ACC112 (cell line): ENCODE results near the gene SLIT3.

ENCODE experiments used
- H2AFZ ChIP-seq: fragments of 200-600 bp; sonication (generic); one replicate; pipeline ENCODE4 v1.6.0; 2017; ENCODE audit warnings: antibody characterized with exemption, low read length; ENCODE audit not compliant: unreplicated experiment
- H3K27ac ChIP-seq: fragments of 200-600 bp; sonication (generic); 2 replicates; pipeline ENCODE4 v1.5.1; 2014; ENCODE audit warnings: low read depth, mild to moderate bottlenecking, antibody characterized with exemption, low read length, moderate library complexity
- H3K27me3 ChIP-seq: fragments of 200-600 bp; sonication (generic); 2 replicates; pipeline ENCODE4 v1.6.1; 2014; ENCODE audit warnings: mild to moderate bottlenecking, antibody characterized with exemption, low read length, moderate library complexity, mixed read lengths; ENCODE audit not compliant: insufficient read depth
- H3K36me3 ChIP-seq: fragments of 200-600 bp; sonication (generic); 2 replicates; pipeline ENCODE4 v1.6.1; 2016; ENCODE audit warnings: mild to moderate bottlenecking, antibody characterized with exemption, low read length, moderate library complexity, mixed read lengths; ENCODE audit not compliant: insufficient read depth
- H3K4me1 ChIP-seq: fragments of 200-600 bp; sonication (generic); one replicate; pipeline ENCODE4 v1.6.1; 2016; ENCODE audit warnings: low read length, mixed read lengths; ENCODE audit not compliant: insufficient read depth, unreplicated experiment, control insufficient read depth
- H3K4me3 ChIP-seq: fragments of 200-600 bp; sonication (generic); 2 replicates; pipeline ENCODE4 v1.5.1; 2014; ENCODE audit warnings: mild to moderate bottlenecking, low read depth, low read length
- H3K79me2 ChIP-seq: fragments of 200-600 bp; sonication (generic); one replicate; pipeline ENCODE4 v1.6.0; 2016; ENCODE audit warnings: low read length; ENCODE audit not compliant: control insufficient read depth, unreplicated experiment, insufficient read depth

The SLIT3 gene

GRCh38 chr5:168820874-168821273, 480.1 kb downstream of the SLIT3 start:
- Histone ChIP-seq H3K4me3 (no peak overlapping the region), H3K4me1 (peaks cover 17% of the 10 kb centered on the region), H2AFZ (no peak overlapping the region), H3K36me3 (no peaks in the 10 kb centered on the region), H3K27me3 (no peaks in the 10 kb centered on the region), H3K27ac (no peak overlapping the region), H3K79me2 (no peaks in the 10 kb centered on the region)

DNA sequence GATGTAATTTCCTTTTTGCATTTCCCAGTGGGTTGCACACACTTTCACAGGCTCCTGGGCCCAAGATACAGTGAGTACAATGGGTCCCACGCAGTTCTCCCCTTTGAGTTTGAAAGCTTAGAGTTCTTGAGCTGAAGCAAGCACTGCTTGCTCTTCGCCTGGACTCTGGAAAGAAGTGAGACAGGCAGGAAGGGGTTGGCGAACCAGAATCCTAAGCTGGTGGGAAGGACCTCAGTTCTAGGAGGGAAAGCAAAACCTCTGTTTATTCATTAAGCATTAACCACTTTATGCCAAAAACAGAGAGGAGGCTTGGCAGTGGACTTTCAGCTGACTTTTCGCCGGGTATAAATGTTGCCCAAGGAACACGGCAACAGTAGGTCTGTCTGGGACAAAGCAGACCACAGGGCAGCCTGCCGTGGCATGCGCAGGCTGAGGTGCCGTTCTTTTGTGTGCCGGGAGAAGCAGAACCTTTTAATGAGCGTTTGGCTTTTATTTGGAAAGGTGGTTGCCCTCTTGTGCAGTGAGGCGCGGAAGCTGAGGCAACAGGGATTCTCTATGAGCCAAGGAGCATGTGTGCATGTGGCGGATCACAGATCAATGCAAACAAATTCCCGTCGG, 481.8 kb downstream of the SLIT3 start:
- H3K4me1 ChIP-seq: peaks cover 17% of the 10 kb centered on the region

GRCh38 chr5:168818558-168818957, 482.4 kb downstream of the SLIT3 start:
- peaks cover 17% of the 10 kb centered on the region for H3K4me1 ChIP-seq
- H3K27me3 ChIP-seq: no peaks in the 10 kb centered on the region
- no peak overlapping the region for H3K27ac ChIP-seq

More for the DNA sequence above, 481.8 kb downstream of the SLIT3 start:
- no peak overlapping the region for H3K27ac ChIP-seq
- H3K27me3 ChIP-seq: no peaks in the 10 kb centered on the region
- H3K79me2 ChIP-seq: no peaks in the 10 kb centered on the region
- no peaks in the 10 kb centered on the region for H3K36me3 ChIP-seq
- H2AFZ ChIP-seq: no peak overlapping the region
- no peak overlapping the region for H3K4me3 ChIP-seq

GRCh38 chr5:168817591-168817990, 483.3 kb downstream of the SLIT3 start:
- Histone ChIP-seq H3K4me3 (no peak overlapping the region), H3K79me2 (no peaks in the 10 kb centered on the region), H3K27me3 (no peaks in the 10 kb centered on the region), H3K36me3 (no peaks in the 10 kb centered on the region), H2AFZ (no peak overlapping the region), H3K27ac (no peak overlapping the region), H3K4me1 (peaks cover 7% of the 10 kb centered on the region)

More at GRCh38 chr5:168818558-168818957, 482.4 kb downstream of the SLIT3 start:
- no peaks in the 10 kb centered on the region for H3K36me3 ChIP-seq
- H3K4me3 ChIP-seq: no peak overlapping the region
- H3K79me2 ChIP-seq: no peaks in the 10 kb centered on the region
- no peak overlapping the region for H2AFZ ChIP-seq

DNA sequence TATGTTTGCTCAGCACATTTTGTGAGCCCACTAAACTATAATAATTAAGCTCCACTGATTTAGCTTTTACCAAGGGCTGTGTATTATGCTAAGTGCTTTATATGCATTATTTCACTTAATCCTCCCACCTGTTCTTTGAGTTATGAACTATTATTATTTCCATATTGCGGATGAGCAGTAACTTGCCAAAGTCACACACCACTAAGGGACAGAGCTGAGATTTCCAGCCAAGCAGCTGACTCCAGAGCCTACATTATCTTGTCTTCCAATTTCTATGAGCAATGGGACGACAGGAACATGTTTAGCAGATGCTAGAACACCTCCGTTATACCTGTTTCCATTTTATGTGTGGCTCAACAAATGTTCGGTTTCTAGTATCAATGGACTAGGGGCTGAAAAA, 484.3 kb downstream of the SLIT3 start:
- no peaks in the 10 kb centered on the region for H3K27me3 ChIP-seq
- H3K4me1 ChIP-seq: no peaks in the 10 kb centered on the region
- no peaks in the 10 kb centered on the region for H3K79me2 ChIP-seq
- H2AFZ ChIP-seq: no peak overlapping the region
- no peak overlapping the region for H3K4me3 ChIP-seq
- no peak overlapping the region for H3K27ac ChIP-seq
- H3K36me3 ChIP-seq: no peaks in the 10 kb centered on the region

GRCh38 chr5:168813184-168813968, 487.6 kb downstream of the SLIT3 start:
- Histone ChIP-seq H2AFZ (no peak overlapping the region), H3K79me2 (no peaks in the 10 kb centered on the region), H3K27ac (no peak overlapping the region), H3K36me3 (no peaks in the 10 kb centered on the region), H3K27me3 (no peaks in the 10 kb centered on the region), H3K4me1 (no peaks in the 10 kb centered on the region), H3K4me3 (no peak overlapping the region)

GRCh38 chr5:168810641-168811040, 490.3 kb downstream of the SLIT3 start:
- no peak overlapping the region for H3K4me3 ChIP-seq
- H3K27me3 ChIP-seq: no peaks in the 10 kb centered on the region
- H3K79me2 ChIP-seq: no peaks in the 10 kb centered on the region

GRCh38 chr5:168809218-168809617, 491.7 kb downstream of the SLIT3 start:
- H3K27me3 ChIP-seq: no peaks in the 10 kb centered on the region

More at GRCh38 chr5:168810641-168811040, 490.3 kb downstream of the SLIT3 start:
- Histone ChIP-seq H3K27ac (no peak overlapping the region), H3K36me3 (no peaks in the 10 kb centered on the region), H3K4me1 (no peaks in the 10 kb centered on the region), H2AFZ (no peak overlapping the region)

DNA sequence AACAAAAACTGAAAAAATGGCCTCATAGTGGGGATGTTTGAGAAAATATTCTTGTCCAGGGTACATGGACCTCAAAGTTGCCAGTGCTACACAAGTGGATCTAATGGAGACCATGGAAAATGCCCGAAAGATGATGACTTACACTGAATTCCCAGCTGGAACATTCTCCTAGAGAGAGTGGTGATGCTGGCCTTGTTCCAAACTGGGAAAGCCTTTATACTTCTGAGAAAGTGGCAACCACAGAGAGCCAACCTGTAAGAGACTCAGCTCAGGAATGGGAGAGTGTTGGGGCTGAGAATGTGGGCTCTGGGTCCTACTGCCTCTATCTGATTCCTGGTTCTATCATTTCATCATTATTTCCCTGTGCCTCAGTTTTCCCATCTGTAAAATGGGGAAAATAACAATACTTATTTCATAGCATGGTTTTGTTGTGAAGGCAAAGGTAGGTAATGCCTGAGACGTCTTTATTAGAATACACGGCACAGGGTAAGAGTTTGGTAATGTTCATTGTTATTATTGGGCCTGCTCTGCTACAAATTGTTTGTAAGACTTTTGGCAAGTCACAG, 492.8 kb downstream of the SLIT3 start:
- Histone ChIP-seq H3K4me1 (no peaks in the 10 kb centered on the region), H3K27me3 (no peaks in the 10 kb centered on the region), H3K4me3 (no peak overlapping the region), H2AFZ (no peak overlapping the region), H3K27ac (no peak overlapping the region), H3K36me3 (no peaks in the 10 kb centered on the region), H3K79me2 (no peaks in the 10 kb centered on the region)

More at GRCh38 chr5:168809218-168809617, 491.7 kb downstream of the SLIT3 start:
- Histone ChIP-seq H3K79me2 (no peaks in the 10 kb centered on the region), H3K4me1 (no peaks in the 10 kb centered on the region), H3K4me3 (no peak overlapping the region), H3K36me3 (no peaks in the 10 kb centered on the region), H3K27ac (no peak overlapping the region), H2AFZ (no peak overlapping the region)

DNA sequence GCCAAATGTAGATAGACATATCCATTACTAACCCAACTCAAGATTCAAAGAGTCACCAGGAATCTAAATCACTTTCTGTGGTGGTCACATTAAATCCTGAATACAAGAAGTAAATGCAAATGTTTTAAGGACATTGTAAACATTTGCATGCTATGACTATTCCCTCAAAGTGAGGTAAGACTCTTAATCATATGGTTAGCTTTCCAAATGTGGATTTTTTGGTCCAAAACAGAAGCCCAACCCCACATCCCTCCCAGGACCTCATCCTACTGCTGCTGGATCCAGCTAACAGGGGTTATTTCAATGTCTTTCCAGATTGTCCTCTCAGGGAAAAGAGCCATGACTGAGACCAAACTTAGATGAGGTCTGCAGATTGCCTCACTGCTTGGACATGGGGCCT, 493.7 kb downstream of the SLIT3 start:
- no peaks in the 10 kb centered on the region for H3K36me3 ChIP-seq
- H3K4me3 ChIP-seq: no peak overlapping the region
- no peak overlapping the region for H2AFZ ChIP-seq
- no peaks in the 10 kb centered on the region for H3K27me3 ChIP-seq
- H3K79me2 ChIP-seq: no peaks in the 10 kb centered on the region
- H3K4me1 ChIP-seq: no peaks in the 10 kb centered on the region
- H3K27ac ChIP-seq: no peak overlapping the region

DNA sequence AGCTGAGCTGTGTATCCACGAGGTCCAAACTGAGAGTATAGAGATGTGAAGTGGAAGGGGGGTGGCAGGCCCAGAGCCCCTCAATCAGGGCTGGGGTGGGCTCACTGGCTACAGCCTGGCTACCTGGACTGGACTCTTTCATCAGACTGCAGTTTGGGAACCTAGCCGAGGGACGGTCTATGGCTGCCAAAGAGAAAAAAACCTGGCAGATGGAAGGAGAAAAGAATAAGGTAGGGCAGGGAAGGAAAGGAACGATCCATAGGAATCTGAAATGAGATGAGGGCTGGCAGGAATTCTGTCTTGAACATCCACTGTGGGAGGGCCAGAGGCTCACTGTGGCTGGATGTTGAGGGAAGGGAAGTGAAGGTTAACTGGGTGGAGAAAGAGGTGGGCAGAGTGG, 497.4 kb downstream of the SLIT3 start:
- H3K79me2 ChIP-seq: no peaks in the 10 kb centered on the region
- H3K4me3 ChIP-seq: no peak overlapping the region
- H3K36me3 ChIP-seq: no peaks in the 10 kb centered on the region
- no peak overlapping the region for H3K27ac ChIP-seq
- H3K27me3 ChIP-seq: no peaks in the 10 kb centered on the region
- H2AFZ ChIP-seq: no peak overlapping the region
- no peaks in the 10 kb centered on the region for H3K4me1 ChIP-seq
